CD4-positive, alpha-beta T cell treated with Interleukin-21 for 1 hour (primary cell): ENCODE results near the gene ADGRF4.

ENCODE experiments used
- DNase-seq: peaks from one replicate; pipeline ENCODE4 v3.0.0-alpha.2; 2020

The ADGRF4 gene, protein sequence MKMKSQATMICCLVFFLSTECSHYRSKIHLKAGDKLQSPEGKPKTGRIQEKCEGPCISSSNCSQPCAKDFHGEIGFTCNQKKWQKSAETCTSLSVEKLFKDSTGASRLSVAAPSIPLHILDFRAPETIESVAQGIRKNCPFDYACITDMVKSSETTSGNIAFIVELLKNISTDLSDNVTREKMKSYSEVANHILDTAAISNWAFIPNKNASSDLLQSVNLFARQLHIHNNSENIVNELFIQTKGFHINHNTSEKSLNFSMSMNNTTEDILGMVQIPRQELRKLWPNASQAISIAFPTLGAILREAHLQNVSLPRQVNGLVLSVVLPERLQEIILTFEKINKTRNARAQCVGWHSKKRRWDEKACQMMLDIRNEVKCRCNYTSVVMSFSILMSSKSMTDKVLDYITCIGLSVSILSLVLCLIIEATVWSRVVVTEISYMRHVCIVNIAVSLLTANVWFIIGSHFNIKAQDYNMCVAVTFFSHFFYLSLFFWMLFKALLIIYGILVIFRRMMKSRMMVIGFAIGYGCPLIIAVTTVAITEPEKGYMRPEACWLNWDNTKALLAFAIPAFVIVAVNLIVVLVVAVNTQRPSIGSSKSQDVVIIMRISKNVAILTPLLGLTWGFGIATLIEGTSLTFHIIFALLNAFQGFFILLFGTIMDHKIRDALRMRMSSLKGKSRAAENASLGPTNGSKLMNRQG

GRCh38 chr6:47698342-47698787, at the start of gene ADGRF4:
ADGRF4 (plus strand) TSS chr6:47698580; CDS start chr6:47707246, 8,666 bp downstream.
- DNase-seq: no peak

DNA sequence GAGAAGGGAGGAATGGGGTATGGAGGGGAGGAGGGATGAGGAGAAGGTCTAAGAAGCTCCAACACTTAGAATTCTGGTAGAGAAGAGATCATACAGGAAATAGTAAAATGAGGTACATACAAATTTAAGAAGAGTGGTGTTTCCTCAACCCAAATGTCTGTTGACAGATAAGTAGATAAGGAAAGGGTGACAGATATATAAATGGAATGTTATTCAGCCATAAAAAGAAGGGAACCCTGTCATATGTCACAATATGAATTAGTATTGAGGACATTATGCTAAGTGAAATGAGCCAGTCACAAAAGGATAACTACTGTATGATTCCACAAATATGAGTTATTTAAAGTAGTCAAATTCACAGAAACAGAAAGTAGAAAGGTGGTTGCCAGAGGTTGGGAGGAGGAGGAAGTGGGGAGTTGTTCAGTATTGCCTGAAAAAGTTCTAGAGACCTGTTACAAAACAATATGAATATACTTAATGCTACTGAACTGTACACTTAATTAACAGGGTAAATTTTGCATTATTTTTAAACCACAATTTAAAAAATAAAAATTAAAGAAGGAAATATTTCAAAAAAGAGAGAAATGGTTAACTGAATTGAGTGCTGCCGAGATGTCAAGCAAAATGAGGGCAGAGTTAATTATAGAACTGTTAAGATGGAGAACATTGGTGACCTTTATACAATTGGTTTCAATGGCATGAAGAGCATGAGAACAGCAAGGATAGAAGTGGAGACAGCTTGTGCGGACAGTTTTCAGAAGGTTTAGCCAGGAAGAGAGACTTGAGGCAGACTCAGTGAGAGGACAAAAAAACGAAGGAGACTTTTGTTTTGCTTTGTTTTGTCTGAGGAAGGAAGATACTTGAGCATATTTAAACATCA, 47.6 kb upstream of the ADGRF4 start:
- no peak for DNase-seq

GRCh38 chr6:47651505-47651944, 46.9 kb upstream of the ADGRF4 start:
- no peak for DNase-seq

- DNase-seq: no peak
Observed at GRCh38 chr6:47653706-47654105, 44.7 kb upstream of the ADGRF4 start.

- no peak for DNase-seq
Observed at GRCh38 chr6:47654255-47654654, 44.1 kb upstream of the ADGRF4 start.

GRCh38 chr6:47655719-47656595, 42.4 kb upstream of the ADGRF4 start:
- no peak for DNase-seq

DNA sequence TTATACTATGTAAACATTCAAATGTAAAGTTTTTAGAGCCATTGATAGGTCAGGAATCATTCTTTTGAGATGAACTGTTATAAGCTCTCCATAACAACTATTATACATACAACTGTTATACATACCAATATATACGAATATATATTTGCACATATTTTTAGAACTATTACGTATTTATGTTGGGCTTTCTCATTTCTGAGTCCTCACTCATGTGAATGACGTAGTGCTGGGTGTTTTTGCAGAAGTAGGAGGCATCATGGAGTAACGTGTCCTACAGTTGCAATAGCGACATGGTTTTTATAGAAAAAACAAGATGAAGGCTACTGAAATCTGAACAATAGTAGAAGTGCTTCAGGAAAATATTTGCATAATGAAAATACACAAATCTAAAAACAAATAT, 36.4 kb upstream of the ADGRF4 start:
- no peak for DNase-seq

GRCh38 chr6:47663462-47664216, 34.7 kb upstream of the ADGRF4 start:
- DNase-seq: no peak

DNA sequence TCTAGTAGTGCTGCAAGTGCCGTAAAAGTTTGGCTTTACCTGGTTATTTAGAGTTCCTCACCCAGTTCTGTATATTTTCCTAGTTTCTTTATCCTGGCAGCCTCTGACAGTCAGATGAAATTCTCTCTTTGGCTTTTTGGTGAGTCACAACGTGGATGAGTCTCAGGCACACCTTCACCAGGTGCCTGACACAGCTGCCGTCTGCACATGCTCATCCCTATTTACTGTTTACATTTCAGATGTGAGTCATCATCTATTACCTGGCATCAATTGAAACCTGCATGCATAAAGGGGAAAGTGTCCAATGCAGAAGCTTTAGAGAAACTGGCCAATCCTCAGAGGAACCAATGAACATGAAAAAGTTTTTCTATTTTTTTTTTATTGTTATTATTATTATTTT, 33.3 kb upstream of the ADGRF4 start:
- no peak for DNase-seq

DNA sequence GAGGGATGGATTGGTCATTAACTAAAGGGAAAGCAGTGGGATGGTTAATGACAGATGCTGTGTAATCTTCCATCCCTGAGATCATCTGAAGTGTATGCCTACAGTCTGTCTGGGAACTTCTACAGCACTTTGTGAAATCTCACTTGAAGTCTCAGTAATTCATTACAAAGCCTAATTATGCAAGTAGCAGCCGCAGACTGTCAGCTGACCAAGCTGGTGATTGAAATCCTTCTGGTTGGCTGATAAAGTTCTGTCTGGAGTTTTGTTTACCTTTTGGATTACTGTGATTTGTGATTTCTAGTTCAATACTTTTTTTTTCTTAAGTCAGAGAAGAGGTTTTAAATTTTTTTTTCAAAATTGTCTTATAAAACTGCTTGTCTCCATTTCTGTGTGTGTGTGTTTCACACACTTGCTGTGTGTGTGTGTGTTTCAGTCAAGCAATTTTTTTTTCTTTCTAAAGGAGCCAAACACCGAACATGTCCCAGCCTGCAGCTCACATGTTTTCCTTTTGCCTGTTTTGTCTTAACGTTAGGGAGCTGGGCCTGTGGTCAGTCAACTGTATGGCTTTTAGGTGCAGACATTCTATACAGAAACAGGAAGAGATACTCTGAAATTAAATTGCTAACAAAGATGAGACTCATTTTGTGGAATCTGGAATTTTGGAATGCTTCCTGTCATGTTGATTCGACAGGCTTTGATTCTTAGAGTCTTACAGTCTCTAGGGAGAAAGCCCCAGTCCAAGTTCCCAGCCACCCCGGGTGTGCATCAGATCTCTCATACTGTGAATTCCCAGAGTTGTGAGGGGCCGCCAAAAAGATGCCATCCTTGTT, 28.5 kb upstream of the ADGRF4 start:
- no peak for DNase-seq

DNA sequence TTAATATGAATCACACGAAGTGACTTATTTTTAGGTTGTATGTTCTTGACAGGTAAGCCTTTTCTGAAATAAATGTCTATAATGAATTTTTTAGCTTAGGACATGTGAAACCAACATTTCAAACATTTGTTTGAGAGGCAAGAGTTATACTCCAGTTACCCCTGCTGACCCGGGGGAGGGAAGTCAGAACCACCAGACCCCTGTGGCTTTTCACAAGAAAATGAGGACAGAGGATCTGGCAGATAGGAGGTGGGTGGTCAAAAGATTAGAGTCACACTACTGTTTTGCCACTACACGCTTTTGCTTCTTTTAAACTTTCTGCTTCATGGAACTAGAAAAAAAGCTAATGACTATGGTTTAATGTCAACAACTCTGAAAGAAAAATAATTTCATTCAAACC, 27.5 kb upstream of the ADGRF4 start:
- no peak for DNase-seq

DNA sequence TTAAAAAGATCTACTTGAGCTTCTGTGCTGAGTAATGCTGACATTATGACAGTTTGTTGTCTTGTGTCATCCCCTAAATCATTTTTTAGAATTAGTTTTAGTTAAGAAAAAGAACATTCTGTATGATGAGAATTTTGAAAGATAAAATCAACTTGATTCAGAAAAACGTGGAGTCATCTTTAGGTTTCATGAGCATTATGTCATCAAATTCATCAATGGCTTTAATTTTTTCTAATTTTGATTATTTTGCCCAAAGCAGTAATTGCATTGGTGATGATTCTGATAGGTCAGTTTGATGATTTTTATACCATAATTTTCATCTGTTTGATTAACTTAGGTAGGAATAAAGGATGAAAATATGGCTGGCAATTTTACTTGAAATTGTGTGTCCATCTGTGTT, 26.6 kb upstream of the ADGRF4 start:
- no peak for DNase-seq

DNA sequence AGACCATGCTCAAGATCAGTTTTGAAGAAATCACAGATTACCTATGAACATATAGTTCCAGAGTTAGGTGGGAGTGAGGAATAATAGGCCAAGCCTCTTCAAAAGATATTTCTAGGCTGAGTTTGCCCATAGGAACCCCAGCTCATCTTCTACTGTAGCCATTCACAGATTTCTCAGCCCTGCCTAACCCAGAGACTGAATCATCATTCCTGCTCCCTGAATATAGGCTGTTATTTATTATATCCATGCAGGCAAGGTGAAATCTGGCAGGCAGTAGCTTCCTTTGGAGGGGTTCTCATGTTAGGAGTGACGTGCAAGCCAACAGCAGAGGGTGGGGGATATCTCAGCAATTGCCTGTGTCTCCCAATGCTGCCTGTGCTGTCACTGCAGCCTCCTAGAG, 25.6 kb upstream of the ADGRF4 start:
- no peak for DNase-seq

- no peak for DNase-seq
Observed at GRCh38 chr6:47674673-47675072, 23.7 kb upstream of the ADGRF4 start.

GRCh38 chr6:47677381-47678100, 20.8 kb upstream of the ADGRF4 start:
- no peak for DNase-seq

- no peak for DNase-seq
Observed at GRCh38 chr6:47678739-47679138, 19.6 kb upstream of the ADGRF4 start.

- no peak for DNase-seq
Observed at GRCh38 chr6:47679322-47679906, 19.0 kb upstream of the ADGRF4 start.

DNA sequence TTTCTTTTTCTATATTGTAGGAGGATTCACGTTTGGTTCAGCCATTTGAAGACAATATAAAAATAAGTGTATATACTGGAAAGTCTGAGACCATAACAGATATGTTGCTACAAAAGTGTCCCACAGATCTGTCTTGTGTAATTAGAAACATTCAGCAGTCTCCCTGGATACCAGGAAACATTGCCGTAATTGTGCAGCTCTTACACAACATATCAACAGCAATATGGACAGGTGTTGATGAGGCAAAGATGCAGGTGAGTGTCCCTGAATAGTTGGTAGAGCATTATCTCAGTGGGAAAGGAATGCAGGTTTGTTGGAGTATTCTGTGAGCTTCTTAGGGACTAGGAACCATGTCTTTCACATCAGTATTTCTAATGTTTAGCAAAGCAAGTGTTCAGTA, 18.3 kb upstream of the ADGRF4 start:
- no peak for DNase-seq

DNA sequence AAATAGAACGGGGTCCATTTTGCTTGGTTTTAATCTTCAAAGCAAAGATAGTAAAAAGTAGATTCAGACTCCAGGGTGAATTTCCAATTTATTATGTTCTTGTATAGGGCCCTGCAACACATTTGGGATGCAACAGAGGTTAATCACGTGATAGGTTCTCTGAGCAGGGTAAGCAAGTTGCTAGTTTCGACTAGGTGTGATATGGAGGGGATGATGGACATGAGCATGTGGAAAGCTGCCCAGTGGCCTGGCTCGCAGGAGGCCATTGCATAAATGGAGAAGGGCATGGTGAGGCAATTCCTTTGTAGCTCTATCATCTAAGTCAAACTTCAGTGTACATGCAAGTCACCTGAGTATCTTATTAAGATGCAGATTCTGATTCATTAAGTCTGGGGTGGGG, 17.7 kb upstream of the ADGRF4 start:
- DNase-seq: no peak
